Heart left ventricle (tissue), 16 donors: Measurements from ENCODE around the gene USP34. TPM values are rescaled to one million over a fixed set of nuclear protein-coding genes. Genes with fewer than 3 reads are reported as not detected.
"Not testable (repeated sequence)": the region's sequence is repeated elsewhere in the genome, so short reads cannot be mapped to it uniquely, and the experiment has no call there.

Experiments used
- ATAC-seq, 4 donors: fragments of 200-7000 bp; cut with Tn5 transposase; one replicate each; pipeline ENCODE4 v1.9.1; 2020 to 2022; ENCODE audit warnings: moderate library complexity in 4 of 4, mild to moderate bottlenecking in 3 of 4, moderate number of reproducible peaks in 1 of 4
- DNase-seq, 5 donors: peaks; one replicate each; pipeline ENCODE4 v3.0.0-alpha.2; 2020
- H3K27ac ChIP-seq, 12 donors: fragments of 200-600 bp; sonication (generic) in 4 of 12; one replicate each; pipeline versions ENCODE4 v1.5.0 to v1.8.0; 2016 to 2022; ENCODE audit warnings: mild to moderate bottlenecking in 2 of 12
- H3K27me3 ChIP-seq, 9 donors: fragments of 200-600 bp; sonication (generic) in 2 of 9; one replicate each; pipeline versions ENCODE4 v1.5.1 to v1.8.0; 2016 to 2022; ENCODE audit warnings: mild to moderate bottlenecking in 3 of 9
- H3K36me3 ChIP-seq, 9 donors: fragments of 200-600 bp; sonication (generic) in 2 of 9; one replicate each; pipeline versions ENCODE4 v1.5.0 to v1.8.0; 2018 to 2022; ENCODE audit warnings: mild to moderate bottlenecking in 2 of 9
- H3K4me1 ChIP-seq, 12 donors: fragments of 200-600 bp; sonication (generic) in 4 of 12; one replicate each; pipeline versions ENCODE4 v1.5.0 to v1.8.0; 2016 to 2022; ENCODE audit warnings: mild to moderate bottlenecking in 3 of 12
- H3K4me3 ChIP-seq, 12 donors: fragments of 200-600 bp; sonication (generic) in 4 of 12; one replicate each; pipeline versions ENCODE4 v1.5.0 to v1.8.0; 2017 to 2022; ENCODE audit warnings: mild to moderate bottlenecking in 9 of 12, moderate library complexity in 4 of 12
- H3K9me3 ChIP-seq, 12 donors: fragments of 200-600 bp; sonication (generic) in 4 of 12; one replicate each; pipeline versions ENCODE4 v1.5.0 to v1.8.0; 2016 to 2022; ENCODE audit warnings: mild to moderate bottlenecking in 1 of 12
- CTCF ChIP-seq, 12 donors: fragments of 200-600 bp; sonication (generic) in 4 of 12; IDR thresholded peaks; one replicate each; pipeline versions ENCODE4 v1.5.0 to v1.8.0; 2018 to 2022; ENCODE audit warnings: antibody characterized with exemption in 12 of 12, mild to moderate bottlenecking in 5 of 12
- POLR2A ChIP-seq, 2 donors: fragments of 450-650 bp; IDR thresholded peaks; one replicate each; pipeline ENCODE4 v1.6.1; 2017; ENCODE audit warnings: antibody characterized with exemption in 2 of 2, mild to moderate bottlenecking in 2 of 2, moderate library complexity in 2 of 2
- WGBS, 4 donors: extraction: QIAGEN DNeasy Blood & Tissue Kit in 2 of 4; methylation state at CpG; one replicate each; pipeline versions ENCODE4 v1.1.5 to v1.1.7; 2013 to 2018; 5-methylcytosine and 5-hydroxymethylcytosine counted together
- intact Hi-C, 10 donors: fragments of 100-400 bp; cut with DNase I; formaldehyde crosslinking; loops; one replicate each; pipeline versions ENCODE4 v1.11.1 to v1.14.2; 2022
- polyA plus RNA-seq, 2 donors: library from polyadenylated mRNA; stranded (reverse); fragments of 200-250 nt; gene quantifications; one replicate each; pipeline ENCODE4 v1.2.3, GENCODE V29; 2013
- total RNA-seq, 9 donors: library from RNA; depleted of rRNA in 2 of 9; stranded (reverse); fragments of >200 nt in 2 of 9; fragmentation: NEBNext Ultra II Directional in 3 of 9; extraction: Animal tissue kit (Norgen Biotek cat#: 25700) in 3 of 9; gene quantifications; one replicate each; pipeline versions ENCODE4 v1.1.0 to v1.2.4, GENCODE V29; 2016 to 2023
- donor health status: ischemic (EF 13 %, LVEDD 7.1; RV severe dilation, severe dysfunction).
- donor health status: healthy with polysubstance abuse.
- donor health status: DM: no; HTN: yes; CAD: no.
- donor health status: DM: no; HTN: no; CAD: no.
- donor health status: ischemic (EF 25% LVEDD 6.9; RV normal size, moderate dysfunction).
- donor health status: ischemic (EF 25% LVEDD 5.7; RV mildly dilated, moderate dysfunction).
- donor health status: healthy.
- donor health status: DM: yes; HTN: yes; CAD: no.
- donor health status: ischemic (EF 35%, LVEDD 5.7; RV mildly dilated, moderate dysfunction).
- donor health status: nonischemic (EF 11% LVEDD 7.7; RV severe dilation, severe dysfunction).
- donor health status: DM: yes; HTN: yes; CAD: no.
- donor health status: PGD.
- donor health status: ischemic (EF 29% LVEDD 5.4; RV normal size, mild dysfunction).
- donor health status: nonischemic (EF 23%, LVEDD 6.1; RV moderate dilation, normal function).

The USP34 gene
- total and polyA plus RNA-seq, 11 donors: 33.3 to 82.8 (median 60.6) TPM

GRCh38 chr2:61452392-61452791, 18.5 kb downstream of the USP34 start:
- H3K27me3 ChIP-seq: no peaks in the 10 kb centered on the region
- no peak overlapping the region for H3K27ac ChIP-seq
- TF ChIP-seq POLR2A (IDR thresholded peaks at IDR 0.05) (no peak), CTCF (IDR thresholded peaks at IDR 0.05) (no peak)
- WGBS, 4 donors: 80 to 98% (median 93%) methylated on average over 8 of the region's 8 CpGs
- peaks cover 0 to 7% (median 0%) of the 10 kb centered on the region in 9 donors for H3K36me3 ChIP-seq
- peaks cover under 1 to 24% (median 15%) of the 10 kb centered on the region in 12 donors for H3K4me1 ChIP-seq
- ATAC-seq (no peak), DNase-seq (no peak)
- H3K9me3 ChIP-seq: peaks cover 0 to 19% (median 0%) of the 10 kb centered on the region in 12 donors
- intact Hi-C loops: no loop called here
- no peak overlapping the region for H3K4me3 ChIP-seq

DNA sequence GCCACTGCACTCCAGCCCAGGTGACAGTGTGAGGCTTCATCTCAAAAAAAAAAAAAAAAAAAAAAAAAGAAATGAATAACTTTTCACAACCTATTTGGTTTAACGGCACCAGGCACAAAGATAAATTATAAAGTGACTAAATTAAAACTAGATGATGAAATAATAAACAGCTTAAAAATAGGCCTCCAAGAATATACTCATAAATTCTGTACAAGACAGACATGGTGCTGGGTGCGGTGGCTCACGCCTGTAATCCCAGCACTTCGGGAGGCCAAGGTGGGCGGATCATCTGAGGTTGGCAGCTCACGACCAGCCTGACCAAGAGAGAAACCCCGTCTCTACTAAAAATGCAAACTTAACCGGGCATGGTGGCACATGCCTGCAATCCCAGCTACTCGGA, 19.7 kb downstream of the USP34 start:
- no peak overlapping the region for H3K4me3 ChIP-seq
- ATAC-seq (no peak), DNase-seq (no peak)
- WGBS, 4 donors: 90 to 95% (median 91%) methylated on average over 9 of the region's 9 CpGs
- H3K9me3 ChIP-seq: peaks cover 0 to 19% (median 0%) of the 10 kb centered on the region in 12 donors
- intact Hi-C loops: no loop called here
- H3K4me1 ChIP-seq: peaks cover 0 to 18% (median 5%) of the 10 kb centered on the region in 12 donors
- peaks cover 0 to 7% (median 0%) of the 10 kb centered on the region in 9 donors for H3K36me3 ChIP-seq
- no peak overlapping the region for H3K27ac ChIP-seq
- TF ChIP-seq CTCF (IDR thresholded peaks at IDR 0.05): no peak
- no peak for TF ChIP-seq POLR2A (IDR thresholded peaks at IDR 0.05)
- no peaks in the 10 kb centered on the region for H3K27me3 ChIP-seq

GRCh38 chr2:61450144-61450543, 20.7 kb downstream of the USP34 start:
- ATAC-seq: no peak
- intact Hi-C loops: no loop called here

DNA sequence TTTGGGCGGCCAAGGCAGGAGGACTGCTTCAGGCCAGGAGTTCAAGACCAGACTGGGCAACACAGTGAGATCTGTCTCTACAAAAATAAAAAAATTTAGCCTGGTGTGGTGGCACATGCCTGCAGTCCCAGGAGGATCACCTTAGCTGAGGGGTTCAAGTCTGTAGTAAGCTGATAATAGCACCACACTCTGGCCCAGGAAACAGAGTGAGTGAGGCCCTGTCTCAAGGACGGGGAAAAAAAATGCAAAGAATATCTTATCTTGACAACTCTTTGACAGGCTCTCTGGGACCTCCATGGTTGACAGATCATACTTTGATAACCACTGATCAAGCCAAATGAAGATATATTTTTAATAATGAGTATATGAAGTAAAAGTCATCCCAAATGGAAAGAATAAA, 22.7 kb downstream of the USP34 start:
- no peak overlapping the region for H3K4me3 ChIP-seq
- no peak for ATAC-seq
- no peak for TF ChIP-seq POLR2A (IDR thresholded peaks at IDR 0.05)
- TF ChIP-seq CTCF (IDR thresholded peaks at IDR 0.05): no peak
- no peak for DNase-seq
- H3K27ac ChIP-seq: no peak overlapping the region
- H3K9me3 ChIP-seq: peaks cover 0 to 19% (median 0%) of the 10 kb centered on the region in 12 donors
- peaks cover 0 to 18% (median 5%) of the 10 kb centered on the region in 12 donors for H3K4me1 ChIP-seq
- no peaks in the 10 kb centered on the region for H3K27me3 ChIP-seq
- H3K36me3 ChIP-seq: peaks cover 0 to 7% (median 0%) of the 10 kb centered on the region in 9 donors
- 68 to 90% (median 80%) methylated on average over 2 of the region's 2 CpGs for WGBS, 4 donors
- intact Hi-C loops: no loop called here

More at GRCh38 chr2:61450144-61450543, 20.7 kb downstream of the USP34 start:
- TF ChIP-seq CTCF (IDR thresholded peaks at IDR 0.05): no peak
- TF ChIP-seq POLR2A (IDR thresholded peaks at IDR 0.05): no peak
- H3K4me1 ChIP-seq: peaks cover 0 to 12% (median 2%) of the 10 kb centered on the region in 12 donors
- peaks cover 0 to 7% (median 0%) of the 10 kb centered on the region in 9 donors for H3K36me3 ChIP-seq
- H3K9me3 ChIP-seq: peaks cover 0 to 19% (median 0%) of the 10 kb centered on the region in 12 donors
- H3K27ac ChIP-seq: no peak overlapping the region
- no peak for DNase-seq
- no peaks in the 10 kb centered on the region for H3K27me3 ChIP-seq
- WGBS, 4 donors: 77 to 89% (median 82%) methylated on average over 4 of the region's 4 CpGs
- H3K4me3 ChIP-seq: no peak overlapping the region

DNA sequence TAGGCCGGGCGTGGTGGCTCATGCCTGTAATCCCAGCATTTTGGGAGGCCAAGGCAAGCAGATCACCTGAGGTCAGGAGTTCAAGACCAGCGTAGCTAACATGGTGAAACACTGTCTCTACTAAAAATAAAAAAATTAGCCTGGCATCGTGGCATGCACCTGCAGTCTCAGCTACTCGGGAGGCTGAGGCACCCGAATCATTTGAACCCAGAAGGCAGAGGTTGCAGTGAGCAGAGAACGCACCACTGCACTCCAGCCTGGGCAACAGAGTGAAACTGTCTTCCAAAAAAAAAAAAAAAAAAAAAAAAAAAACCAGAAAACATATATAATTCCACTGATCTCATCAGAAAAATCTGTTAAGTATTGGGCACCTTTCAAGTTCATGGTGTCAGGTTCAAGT, 23.9 kb downstream of the USP34 start:
- DNase-seq, ATAC-seq, intact Hi-C loops, H3K36me3 ChIP-seq, H3K27me3 ChIP-seq, H3K27ac ChIP-seq, H3K4me3 ChIP-seq: not testable (repeated sequence)
- WGBS, 4 donors: 85 to 92% (median 89%) methylated on average over 7 of the region's 7 CpGs
- peaks cover 0 to 27% (median 10%) of the 10 kb centered on the region in 12 donors for H3K4me1 ChIP-seq
- H3K9me3 ChIP-seq: peaks cover 0 to 19% (median 0%) of the 10 kb centered on the region in 12 donors
